Ovary (tissue), 9 donors: ENCODE data around the gene FAM13B. TPM values are rescaled to one million over a fixed set of nuclear protein-coding genes. Genes with fewer than 3 reads are reported as not detected.

Experiments
- DNase-seq, 5 donors: peaks; one replicate each; pipeline ENCODE4 v3.0.0-alpha.2; 2019 to 2020
- H3K27ac ChIP-seq, 2 donors: fragments of 200-600 bp; one replicate each; pipeline versions ENCODE4 v1.5.1 to v1.8.0; 2019 to 2022
- H3K27me3 ChIP-seq: fragments of 200-600 bp; one replicate; pipeline ENCODE4 v1.8.0; 2022
- H3K36me3 ChIP-seq: fragments of 200-600 bp; sonication (generic); one replicate; pipeline ENCODE4 v1.5.1; 2019
- H3K4me1 ChIP-seq: one replicate; pipeline ENCODE4 v1.8.1; 2013; ENCODE audit warnings: mild to moderate bottlenecking, moderate library complexity; ENCODE audit not compliant: insufficient read depth
- H3K4me3 ChIP-seq: fragments of 200-600 bp; sonication (generic); one replicate; pipeline ENCODE4 v1.5.1; 2017
- H3K9me3 ChIP-seq, 2 donors: fragments of 200-600 bp in 1 of 2; sonication (generic) in 1 of 2; one replicate each; pipeline versions ENCODE4 v1.5.1 to v1.8.1; 2013 to 2019; ENCODE audit warnings: mild to moderate bottlenecking in 1 of 2, moderate library complexity in 1 of 2
- EP300 ChIP-seq: sonication (generic); formaldehyde crosslinking; IDR thresholded peaks from one replicate; pipeline ENCODE4 v1.6.1; 2017; ENCODE audit warnings: antibody characterized with exemption
- POLR2A ChIP-seq: fragments of 450-650 bp; IDR thresholded peaks from one replicate; pipeline ENCODE4 v1.6.1; 2017; ENCODE audit warnings: antibody characterized with exemption, mild to moderate bottlenecking, moderate library complexity
- WGBS, 3 donors: extraction: QIAGEN DNeasy Blood & Tissue Kit in 1 of 3; methylation state at CpG; one replicate each; pipeline versions ENCODE4 v1.1.5 to v1.1.7; 2013 to 2017; 5-methylcytosine and 5-hydroxymethylcytosine counted together
- intact Hi-C, 4 donors: fragments of 100-400 bp; cut with DNase I; formaldehyde crosslinking; loops; one replicate each; pipeline versions ENCODE4 v1.11.0 to v1.15.1; 2022 to 2023
- polyA plus RNA-seq, 2 donors: library from polyadenylated mRNA; stranded (reverse); fragments of 200-250 nt in 1 of 2; fragments of 350-450 nt in 1 of 2; fragmentation: Illumina TruSeq in 1 of 2; extraction: RNeasy Lipid Tissue Mini Kit (QIAGEN cat#74804) in 1 of 2; gene quantifications; one replicate each; pipeline ENCODE4 v1.2.3, GENCODE V29; 2013 to 2014
- total RNA-seq, 7 donors: library from RNA; depleted of rRNA in 2 of 7; stranded (reverse); fragments of >200 nt in 2 of 7; fragmentation: NEBNext Ultra II Directional in 3 of 7; extraction: Animal tissue kit (Norgen Biotek cat#: 25700) in 3 of 7; gene quantifications; one replicate each; pipeline versions ENCODE4 v1.1.0 to v1.2.4, GENCODE V29; 2016 to 2023
- TF ChIP-seq, protein P1 (sequence below), 3 donors: fragments of 450-650 bp in 2 of 3; fragments of 200-600 bp in 1 of 3; IDR thresholded peaks; one replicate each; pipeline versions ENCODE4 v1.5.1 to v1.8.0; 2016 to 2022; ENCODE audit warnings: antibody characterized with exemption in 3 of 3, mild to moderate bottlenecking in 1 of 3
- donor health status: DM: no; HTN: no; CAD: no; lungs with moderate emphysema.
- donor health status: DM: no; HTN: no; CAD: no.
- donor health status: Bipolar disorder and iron deficiency.
- donor health status: DM: yes; HTN: yes; CAD: no.
- donor health status: DM: no; HTN: no; CAD: no.
- donor health status: DM: yes; HTN: yes; CAD: no.

FAM13B gene
- total and polyA plus RNA-seq, 9 donors = 18.8 to 56.7 (median 46.8) TPM

DNA sequence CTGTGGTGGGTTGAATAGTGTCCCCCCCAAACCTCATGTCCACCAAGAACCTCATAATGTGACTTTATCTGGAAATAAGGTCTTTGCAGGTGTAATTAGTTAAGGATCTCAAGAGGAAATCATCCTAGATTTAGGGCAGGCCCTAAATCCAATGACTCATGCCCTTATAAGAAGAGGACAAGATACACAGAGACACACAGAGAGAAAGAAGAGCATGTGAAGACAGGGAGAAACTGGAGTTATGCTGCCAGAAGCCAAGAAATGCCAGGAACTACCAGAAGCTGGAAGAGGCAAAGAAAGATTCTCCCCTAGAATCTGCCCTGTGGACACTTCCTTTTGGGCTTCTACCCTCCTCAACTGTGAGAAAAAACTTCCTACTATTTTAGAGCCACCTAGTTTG is 8.8 kb downstream of the FAM13B start:
- Histone ChIP-seq H3K9me3 (no peaks in the 10 kb centered on the region), H3K27me3 (no peaks in the 10 kb centered on the region), H3K27ac (no peak overlapping the region), H3K4me3 (no peak overlapping the region), H3K4me1 (peaks cover 12% of the 10 kb centered on the region), H3K36me3 (no peaks in the 10 kb centered on the region)
- no peak for TF ChIP-seq EP300
- no peak for TF ChIP-seq POLR2A
- DNase-seq = no peak
- intact Hi-C loops = no loop called here

DNA sequence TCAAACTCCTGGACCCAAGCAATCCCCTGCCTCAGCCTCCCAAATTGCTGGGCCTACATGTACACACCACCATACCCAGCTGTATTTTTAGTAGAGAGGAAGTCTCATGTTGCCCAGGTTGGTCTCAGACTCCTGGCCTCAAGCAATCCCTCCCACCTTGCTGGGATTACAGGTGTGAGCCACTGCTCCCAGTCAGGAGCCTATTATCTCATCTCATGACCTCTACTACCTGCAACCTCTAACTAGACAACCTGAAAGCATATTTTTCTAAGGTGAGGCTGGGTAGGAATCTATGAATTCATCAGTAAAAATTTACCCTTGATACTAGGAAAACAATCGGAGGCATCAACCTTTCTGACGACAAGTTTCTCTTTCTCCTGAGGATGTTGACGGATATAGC is 10.0 kb downstream of the FAM13B start:
- TF ChIP-seq EP300 = no peak
- no peak for TF ChIP-seq POLR2A
- TF ChIP-seq, protein P1, sequence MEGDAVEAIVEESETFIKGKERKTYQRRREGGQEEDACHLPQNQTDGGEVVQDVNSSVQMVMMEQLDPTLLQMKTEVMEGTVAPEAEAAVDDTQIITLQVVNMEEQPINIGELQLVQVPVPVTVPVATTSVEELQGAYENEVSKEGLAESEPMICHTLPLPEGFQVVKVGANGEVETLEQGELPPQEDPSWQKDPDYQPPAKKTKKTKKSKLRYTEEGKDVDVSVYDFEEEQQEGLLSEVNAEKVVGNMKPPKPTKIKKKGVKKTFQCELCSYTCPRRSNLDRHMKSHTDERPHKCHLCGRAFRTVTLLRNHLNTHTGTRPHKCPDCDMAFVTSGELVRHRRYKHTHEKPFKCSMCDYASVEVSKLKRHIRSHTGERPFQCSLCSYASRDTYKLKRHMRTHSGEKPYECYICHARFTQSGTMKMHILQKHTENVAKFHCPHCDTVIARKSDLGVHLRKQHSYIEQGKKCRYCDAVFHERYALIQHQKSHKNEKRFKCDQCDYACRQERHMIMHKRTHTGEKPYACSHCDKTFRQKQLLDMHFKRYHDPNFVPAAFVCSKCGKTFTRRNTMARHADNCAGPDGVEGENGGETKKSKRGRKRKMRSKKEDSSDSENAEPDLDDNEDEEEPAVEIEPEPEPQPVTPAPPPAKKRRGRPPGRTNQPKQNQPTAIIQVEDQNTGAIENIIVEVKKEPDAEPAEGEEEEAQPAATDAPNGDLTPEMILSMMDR (IDR thresholded peaks at IDR 0.05) = no peak
- DNase-seq = no peak
- Histone ChIP-seq H3K27ac (no peak overlapping the region), H3K27me3 (no peaks in the 10 kb centered on the region), H3K9me3 (no peaks in the 10 kb centered on the region), H3K4me3 (no peak overlapping the region), H3K4me1 (peaks cover 12% of the 10 kb centered on the region), H3K36me3 (no peaks in the 10 kb centered on the region)
- WGBS, 3 donors = 90 to 97% (median 94%) methylated on average over 3 of the region's 3 CpGs
- intact Hi-C loops = no loop called here

DNA sequence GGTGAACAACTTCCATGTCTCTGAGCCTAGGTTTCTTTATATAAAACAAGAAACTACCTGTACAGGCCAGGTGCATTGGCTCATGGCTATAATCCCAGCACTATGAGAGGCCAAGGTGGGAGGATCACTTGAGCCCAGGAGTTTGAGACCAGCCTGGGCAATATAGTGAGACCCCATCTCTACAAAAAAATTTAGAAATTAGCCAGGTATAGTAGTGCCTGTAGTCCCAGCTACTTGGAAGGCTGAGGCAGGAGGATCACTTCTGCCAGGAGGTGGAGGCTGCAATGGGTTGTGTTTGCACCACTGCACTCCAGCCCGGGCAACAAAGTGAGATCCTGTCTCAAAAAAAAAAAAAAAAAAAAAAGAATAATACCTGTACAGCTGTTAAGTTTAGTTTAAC is 11.1 kb downstream of the FAM13B start:
- H3K36me3 ChIP-seq = no peaks in the 10 kb centered on the region
- 0 to 2% (median 0%) methylated on average over 1 of the region's 1 CpG for WGBS, 3 donors
- H3K27me3 ChIP-seq = no peaks in the 10 kb centered on the region
- H3K9me3 ChIP-seq = no peaks in the 10 kb centered on the region
- no peak overlapping the region for H3K27ac ChIP-seq
- H3K4me3 ChIP-seq = no peak overlapping the region
- intact Hi-C loops = no loop called here
- TF ChIP-seq POLR2A (no peak), EP300 (no peak)
- TF ChIP-seq, protein P1 (IDR thresholded peaks at IDR 0.05) = no peak
- DNase-seq = no peak
- H3K4me1 ChIP-seq = peaks cover 7% of the 10 kb centered on the region

- WGBS, 3 donors = 22 to 30% (median 25%) methylated on average over 3 of the region's 3 CpGs
- no peak for TF ChIP-seq EP300
- TF ChIP-seq, protein P1 (IDR thresholded peaks at IDR 0.05) = no peak
- TF ChIP-seq POLR2A = no peak
- no peak for DNase-seq
- Histone ChIP-seq H3K27ac (no peak overlapping the region), H3K9me3 (no peaks in the 10 kb centered on the region), H3K27me3 (no peaks in the 10 kb centered on the region), H3K4me1 (peaks cover 6% of the 10 kb centered on the region), H3K4me3 (no peak overlapping the region), H3K36me3 (no peaks in the 10 kb centered on the region)
- intact Hi-C loops = no loop called here
Observed at GRCh38 chr5:138018849-138019248, 14.0 kb downstream of the FAM13B start.

DNA sequence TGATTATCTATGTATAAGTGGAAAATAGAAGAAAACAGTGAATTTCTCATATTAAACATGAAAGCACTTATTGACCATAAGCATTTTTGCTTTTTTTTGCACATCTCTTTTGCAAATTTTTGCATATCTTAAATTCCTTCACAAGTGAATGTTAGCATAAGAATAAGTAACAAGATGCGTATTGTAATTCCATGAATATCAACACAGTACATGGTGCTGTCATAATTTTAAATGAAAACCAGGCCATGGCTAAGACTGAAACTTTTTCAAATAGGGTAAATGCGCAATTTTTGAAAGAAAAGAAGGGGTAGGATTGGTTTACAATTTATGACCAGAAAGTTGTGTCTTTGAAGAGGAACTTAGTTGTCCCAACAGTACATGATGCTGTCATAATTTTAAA is 17.0 kb downstream of the FAM13B start:
- H3K27ac ChIP-seq = no peak overlapping the region
- no peak for DNase-seq
- H3K4me1 ChIP-seq = no peaks in the 10 kb centered on the region
- intact Hi-C loops = no loop called here
- no peak overlapping the region for H3K4me3 ChIP-seq
- 87 to 90% (median 89%) methylated on average over 2 of the region's 2 CpGs for WGBS, 3 donors
- no peaks in the 10 kb centered on the region for H3K36me3 ChIP-seq
- no peaks in the 10 kb centered on the region for H3K9me3 ChIP-seq
- TF ChIP-seq, protein P1 (IDR thresholded peaks at IDR 0.05) = no peak
- TF ChIP-seq EP300 (no peak), POLR2A (no peak)
- H3K27me3 ChIP-seq = no peaks in the 10 kb centered on the region
